HEK293 (cell line): ENCODE results near the gene ZFAND3.

Source experiments
- GLI4 ChIP-seq: fragments of 450-650 bp; formaldehyde crosslinking; IDR thresholded peaks from 2 replicates; pipeline ENCODE4 v1.5.1; 2016; ENCODE audit warnings: missing biosample characterization, missing genetic modification characterization
- HOXC10 ChIP-seq: sonication (generic); formaldehyde crosslinking; IDR thresholded peaks from 2 replicates; pipeline ENCODE4 v1.8.1; 2023; ENCODE audit warnings: mild to moderate bottlenecking, missing genetic modification reagents
- KLF16 ChIP-seq: fragments of 450-650 bp; formaldehyde crosslinking; IDR thresholded peaks from 2 replicates; pipeline ENCODE4 v1.5.1; 2017; ENCODE audit warnings: missing biosample characterization, missing genetic modification characterization
- SCRT2 ChIP-seq: fragments of 450-650 bp; formaldehyde crosslinking; IDR thresholded peaks from 2 replicates; pipeline ENCODE4 v1.5.1; 2016; ENCODE audit warnings: missing biosample characterization, missing genetic modification characterization
- TCF7L2 ChIP-seq: IDR thresholded peaks from 2 replicates; pipeline ENCODE4 v1.6.1; 2011; ENCODE audit warnings: low read depth, mild to moderate bottlenecking, inconsistent platforms, low read length, moderate library complexity, borderline replicate concordance
- ZNF140 ChIP-seq: fragments of 450-650 bp; formaldehyde crosslinking; IDR thresholded peaks from 2 replicates; pipeline ENCODE4 v1.5.1; 2016; ENCODE audit warnings: missing biosample characterization, missing genetic modification characterization
- ZNF155 ChIP-seq: fragments of 450-650 bp; formaldehyde crosslinking; IDR thresholded peaks from 2 replicates; pipeline ENCODE4 v1.5.1; 2016; ENCODE audit warnings: missing biosample characterization, missing genetic modification characterization
- ZNF202 ChIP-seq: fragments of 450-650 bp; formaldehyde crosslinking; IDR thresholded peaks from 2 replicates; pipeline ENCODE4 v1.5.1; 2016; ENCODE audit warnings: missing biosample characterization, missing genetic modification characterization, borderline replicate concordance
- ZNF23 ChIP-seq: fragments of 450-650 bp; formaldehyde crosslinking; IDR thresholded peaks from 2 replicates; pipeline ENCODE4 v1.5.1; 2016; ENCODE audit warnings: missing biosample characterization, missing genetic modification characterization, borderline replicate concordance
- ZNF239 ChIP-seq: fragments of 450-650 bp; formaldehyde crosslinking; IDR thresholded peaks from 2 replicates; pipeline ENCODE4 v1.5.1; 2016; ENCODE audit warnings: missing biosample characterization, missing genetic modification characterization
- ZNF266 ChIP-seq: fragments of 450-650 bp; formaldehyde crosslinking; IDR thresholded peaks from 2 replicates; pipeline ENCODE4 v1.5.1; 2016; ENCODE audit warnings: missing biosample characterization, missing genetic modification characterization, low read depth
- ZNF311 ChIP-seq: fragments of 450-650 bp; formaldehyde crosslinking; IDR thresholded peaks from 2 replicates; pipeline ENCODE4 v1.5.1; 2017; ENCODE audit warnings: missing biosample characterization, missing genetic modification characterization, borderline replicate concordance
- ZNF324 ChIP-seq: fragments of 450-650 bp; formaldehyde crosslinking; IDR thresholded peaks from 2 replicates; pipeline ENCODE4 v1.5.1; 2016; ENCODE audit warnings: missing biosample characterization, missing genetic modification characterization
- ZNF426 ChIP-seq: fragments of 450-650 bp; formaldehyde crosslinking; IDR thresholded peaks from 2 replicates; pipeline ENCODE4 v1.5.1; 2017; ENCODE audit warnings: missing biosample characterization, missing genetic modification characterization, mild to moderate bottlenecking, inconsistent platforms, moderate library complexity
- ZNF433 ChIP-seq: fragments of 450-650 bp; formaldehyde crosslinking; IDR thresholded peaks from 2 replicates; pipeline ENCODE4 v1.5.1; 2016; ENCODE audit warnings: missing biosample characterization, missing genetic modification characterization, low read depth
- ZNF501 ChIP-seq: fragments of 450-650 bp; formaldehyde crosslinking; IDR thresholded peaks from 2 replicates; pipeline ENCODE4 v1.5.1; 2016; ENCODE audit warnings: missing biosample characterization, missing genetic modification characterization
- ZNF514 ChIP-seq: fragments of 450-650 bp; formaldehyde crosslinking; IDR thresholded peaks from 2 replicates; pipeline ENCODE4 v1.5.1; 2016; ENCODE audit warnings: missing biosample characterization, missing genetic modification characterization
- ZNF521 ChIP-seq: fragments of 450-650 bp; formaldehyde crosslinking; IDR thresholded peaks from 2 replicates; pipeline ENCODE4 v1.5.1; 2017; ENCODE audit warnings: missing biosample characterization, mild to moderate bottlenecking, missing genetic modification characterization
- ZNF561 ChIP-seq: fragments of 450-650 bp; IDR thresholded peaks from 2 replicates; pipeline ENCODE4 v1.5.1; 2018; ENCODE audit warnings: missing biosample characterization, missing genetic modification characterization, borderline replicate concordance
- ZNF596 ChIP-seq: fragments of 450-650 bp; IDR thresholded peaks from 2 replicates; pipeline ENCODE4 v1.5.0; 2018; ENCODE audit warnings: missing biosample characterization, mild to moderate bottlenecking, missing genetic modification characterization, moderate library complexity
- ZNF626 ChIP-seq: fragments of 450-650 bp; sonication (Bioruptor Pico); formaldehyde crosslinking; IDR thresholded peaks from 2 replicates; pipeline ENCODE4 v1.5.1; 2018; ENCODE audit warnings: missing biosample characterization, missing genetic modification characterization, inconsistent platforms
- ZNF830 ChIP-seq: fragments of 450-650 bp; IDR thresholded peaks from 2 replicates; pipeline ENCODE4 v1.5.0; 2018; ENCODE audit warnings: missing biosample characterization, missing genetic modification characterization, low read depth, mild to moderate bottlenecking, moderate library complexity
- TF ChIP-seq, protein P1 (sequence below): IDR thresholded peaks from 2 replicates; pipeline ENCODE4 v1.6.1; 2011; ENCODE audit warnings: mild to moderate bottlenecking, low read depth, low read length, borderline replicate concordance
- TF ChIP-seq, protein P2 (sequence below): fragments of 450-650 bp; formaldehyde crosslinking; IDR thresholded peaks from 2 replicates; pipeline ENCODE4 v1.5.1; 2016; ENCODE audit warnings: missing biosample characterization, missing genetic modification characterization, borderline replicate concordance
- TF ChIP-seq, protein P3 (sequence below): fragments of 450-650 bp; formaldehyde crosslinking; IDR thresholded peaks from 2 replicates; pipeline ENCODE4 v1.5.1; 2016; ENCODE audit warnings: missing biosample characterization, missing genetic modification characterization
- TF ChIP-seq, protein P4 (sequence below): fragments of 450-650 bp; formaldehyde crosslinking; IDR thresholded peaks from 2 replicates; pipeline ENCODE4 v1.5.1; 2016; ENCODE audit warnings: missing biosample characterization, missing genetic modification characterization
- TF ChIP-seq, protein P5 (sequence below): fragments of 450-650 bp; formaldehyde crosslinking; IDR thresholded peaks from 2 replicates; pipeline ENCODE4 v1.5.1; 2016; ENCODE audit warnings: missing biosample characterization, missing genetic modification characterization
- TF ChIP-seq, protein P6 (sequence below): fragments of 450-650 bp; formaldehyde crosslinking; IDR thresholded peaks from 2 replicates; pipeline ENCODE4 v1.5.1; 2017; ENCODE audit warnings: missing biosample characterization, mild to moderate bottlenecking, missing genetic modification characterization, moderate library complexity
- TF ChIP-seq, protein P7 (sequence below): fragments of 450-650 bp; formaldehyde crosslinking; IDR thresholded peaks from 2 replicates; pipeline ENCODE4 v1.5.1; 2016; ENCODE audit warnings: missing biosample characterization, missing genetic modification characterization

ZFAND3 gene

DNA sequence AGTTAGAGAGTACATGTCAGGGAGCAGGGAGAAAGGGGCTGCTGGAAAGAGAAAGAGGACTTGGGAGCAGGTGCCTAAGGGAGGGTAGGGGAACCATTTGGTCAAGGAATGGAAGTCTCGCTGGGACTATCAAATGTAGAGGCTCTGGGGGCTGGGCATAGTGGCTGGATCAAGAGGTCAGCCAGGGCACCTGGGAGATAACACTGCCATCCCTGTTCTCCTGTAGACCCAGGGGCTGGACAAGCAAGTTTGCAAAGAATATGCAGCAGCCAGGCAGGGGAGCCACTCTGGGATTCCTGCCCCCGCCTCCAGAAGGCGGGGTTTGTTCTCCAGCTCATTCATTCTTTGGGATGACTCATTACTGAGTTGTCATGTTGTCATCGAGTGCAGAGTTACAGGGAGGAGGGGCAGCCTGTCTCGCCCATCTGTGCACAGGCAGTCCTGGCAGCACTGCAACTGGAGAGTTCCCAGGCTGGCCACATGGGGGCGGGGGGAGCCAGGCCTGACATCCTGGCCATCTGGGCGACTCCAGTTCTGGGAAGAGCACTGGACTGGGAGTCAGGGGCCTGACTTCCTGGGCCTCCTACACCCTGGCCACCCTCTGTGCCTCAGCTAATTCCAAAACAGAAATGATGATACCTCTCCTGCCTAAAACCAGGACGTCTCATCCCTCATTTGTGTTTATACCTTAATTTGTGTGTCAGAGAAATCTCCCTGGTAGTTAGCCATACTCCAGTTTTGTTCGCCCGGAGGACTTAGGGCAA lies 28.2 kb upstream of the ZFAND3 start (continued):
- TF ChIP-seq, protein P1, sequence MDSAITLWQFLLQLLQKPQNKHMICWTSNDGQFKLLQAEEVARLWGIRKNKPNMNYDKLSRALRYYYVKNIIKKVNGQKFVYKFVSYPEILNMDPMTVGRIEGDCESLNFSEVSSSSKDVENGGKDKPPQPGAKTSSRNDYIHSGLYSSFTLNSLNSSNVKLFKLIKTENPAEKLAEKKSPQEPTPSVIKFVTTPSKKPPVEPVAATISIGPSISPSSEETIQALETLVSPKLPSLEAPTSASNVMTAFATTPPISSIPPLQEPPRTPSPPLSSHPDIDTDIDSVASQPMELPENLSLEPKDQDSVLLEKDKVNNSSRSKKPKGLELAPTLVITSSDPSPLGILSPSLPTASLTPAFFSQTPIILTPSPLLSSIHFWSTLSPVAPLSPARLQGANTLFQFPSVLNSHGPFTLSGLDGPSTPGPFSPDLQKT = no peak
- no peak for TF ChIP-seq TCF7L2
- no peak for TF ChIP-seq ZNF140 (tag by site-specific recombination)
- no peak for TF ChIP-seq ZNF626 (tag by site-specific recombination)
- TF ChIP-seq ZNF426 (tag by site-specific recombination) = no peak
- TF ChIP-seq, protein P2, sequence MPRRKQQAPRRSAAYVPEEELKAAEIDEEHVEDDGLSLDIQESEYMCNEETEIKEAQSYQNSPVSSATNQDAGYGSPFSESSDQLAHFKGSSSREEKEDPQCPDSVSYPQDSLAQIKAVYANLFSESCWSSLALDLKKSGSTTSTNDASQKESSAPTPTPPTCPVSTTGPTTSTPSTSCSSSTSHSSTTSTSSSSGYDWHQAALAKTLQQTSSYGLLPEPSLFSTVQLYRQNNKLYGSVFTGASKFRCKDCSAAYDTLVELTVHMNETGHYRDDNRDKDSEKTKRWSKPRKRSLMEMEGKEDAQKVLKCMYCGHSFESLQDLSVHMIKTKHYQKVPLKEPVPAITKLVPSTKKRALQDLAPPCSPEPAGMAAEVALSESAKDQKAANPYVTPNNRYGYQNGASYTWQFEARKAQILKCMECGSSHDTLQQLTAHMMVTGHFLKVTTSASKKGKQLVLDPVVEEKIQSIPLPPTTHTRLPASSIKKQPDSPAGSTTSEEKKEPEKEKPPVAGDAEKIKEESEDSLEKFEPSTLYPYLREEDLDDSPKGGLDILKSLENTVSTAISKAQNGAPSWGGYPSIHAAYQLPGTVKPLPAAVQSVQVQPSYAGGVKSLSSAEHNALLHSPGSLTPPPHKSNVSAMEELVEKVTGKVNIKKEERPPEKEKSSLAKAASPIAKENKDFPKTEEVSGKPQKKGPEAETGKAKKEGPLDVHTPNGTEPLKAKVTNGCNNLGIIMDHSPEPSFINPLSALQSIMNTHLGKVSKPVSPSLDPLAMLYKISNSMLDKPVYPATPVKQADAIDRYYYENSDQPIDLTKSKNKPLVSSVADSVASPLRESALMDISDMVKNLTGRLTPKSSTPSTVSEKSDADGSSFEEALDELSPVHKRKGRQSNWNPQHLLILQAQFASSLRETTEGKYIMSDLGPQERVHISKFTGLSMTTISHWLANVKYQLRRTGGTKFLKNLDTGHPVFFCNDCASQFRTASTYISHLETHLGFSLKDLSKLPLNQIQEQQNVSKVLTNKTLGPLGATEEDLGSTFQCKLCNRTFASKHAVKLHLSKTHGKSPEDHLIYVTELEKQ (tag by site-specific recombination) = no peak
- TF ChIP-seq ZNF311 (tag by site-specific recombination) = no peak
- no peak for TF ChIP-seq ZNF514
- TF ChIP-seq HOXC10 (CRISPR knock-in tag) = no peak
- peak; percentile 75; the same call in 1 of the 2 replicates for TF ChIP-seq KLF16 (tag by site-specific recombination)
- TF ChIP-seq ZNF521 (tag by site-specific recombination) = no peak
- TF ChIP-seq, protein P3, sequence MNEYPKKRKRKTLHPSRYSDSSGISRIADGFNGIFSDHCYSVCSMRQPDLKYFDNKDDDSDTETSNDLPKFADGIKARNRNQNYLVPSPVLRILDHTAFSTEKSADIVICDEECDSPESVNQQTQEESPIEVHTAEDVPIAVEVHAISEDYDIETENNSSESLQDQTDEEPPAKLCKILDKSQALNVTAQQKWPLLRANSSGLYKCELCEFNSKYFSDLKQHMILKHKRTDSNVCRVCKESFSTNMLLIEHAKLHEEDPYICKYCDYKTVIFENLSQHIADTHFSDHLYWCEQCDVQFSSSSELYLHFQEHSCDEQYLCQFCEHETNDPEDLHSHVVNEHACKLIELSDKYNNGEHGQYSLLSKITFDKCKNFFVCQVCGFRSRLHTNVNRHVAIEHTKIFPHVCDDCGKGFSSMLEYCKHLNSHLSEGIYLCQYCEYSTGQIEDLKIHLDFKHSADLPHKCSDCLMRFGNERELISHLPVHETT = peak; percentile 71; the same call in 1 of the 2 replicates
- TF ChIP-seq, protein P4, sequence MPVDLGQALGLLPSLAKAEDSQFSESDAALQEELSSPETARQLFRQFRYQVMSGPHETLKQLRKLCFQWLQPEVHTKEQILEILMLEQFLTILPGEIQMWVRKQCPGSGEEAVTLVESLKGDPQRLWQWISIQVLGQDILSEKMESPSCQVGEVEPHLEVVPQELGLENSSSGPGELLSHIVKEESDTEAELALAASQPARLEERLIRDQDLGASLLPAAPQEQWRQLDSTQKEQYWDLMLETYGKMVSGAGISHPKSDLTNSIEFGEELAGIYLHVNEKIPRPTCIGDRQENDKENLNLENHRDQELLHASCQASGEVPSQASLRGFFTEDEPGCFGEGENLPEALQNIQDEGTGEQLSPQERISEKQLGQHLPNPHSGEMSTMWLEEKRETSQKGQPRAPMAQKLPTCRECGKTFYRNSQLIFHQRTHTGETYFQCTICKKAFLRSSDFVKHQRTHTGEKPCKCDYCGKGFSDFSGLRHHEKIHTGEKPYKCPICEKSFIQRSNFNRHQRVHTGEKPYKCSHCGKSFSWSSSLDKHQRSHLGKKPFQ (tag by site-specific recombination) = no peak
- no peak for TF ChIP-seq ZNF830 (tag by site-specific recombination)
- no peak for TF ChIP-seq ZNF155
- no peak for TF ChIP-seq ZNF433 (tag by site-specific recombination)
- TF ChIP-seq, protein P5, sequence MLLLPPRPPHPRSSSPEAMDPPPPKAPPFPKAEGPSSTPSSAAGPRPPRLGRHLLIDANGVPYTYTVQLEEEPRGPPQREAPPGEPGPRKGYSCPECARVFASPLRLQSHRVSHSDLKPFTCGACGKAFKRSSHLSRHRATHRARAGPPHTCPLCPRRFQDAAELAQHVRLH (tag by site-specific recombination) = 0 out of 2 replicates have a peak, but pooled peaks have one; percentile 41
- TF ChIP-seq ZNF23 (tag by site-specific recombination) = no peak
- no peak for TF ChIP-seq ZNF202 (tag by site-specific recombination)
- TF ChIP-seq GLI4 = no peak
- TF ChIP-seq ZNF324 (tag by site-specific recombination) = peak; percentile 92
- no peak for TF ChIP-seq ZNF266
- TF ChIP-seq, protein P6, sequence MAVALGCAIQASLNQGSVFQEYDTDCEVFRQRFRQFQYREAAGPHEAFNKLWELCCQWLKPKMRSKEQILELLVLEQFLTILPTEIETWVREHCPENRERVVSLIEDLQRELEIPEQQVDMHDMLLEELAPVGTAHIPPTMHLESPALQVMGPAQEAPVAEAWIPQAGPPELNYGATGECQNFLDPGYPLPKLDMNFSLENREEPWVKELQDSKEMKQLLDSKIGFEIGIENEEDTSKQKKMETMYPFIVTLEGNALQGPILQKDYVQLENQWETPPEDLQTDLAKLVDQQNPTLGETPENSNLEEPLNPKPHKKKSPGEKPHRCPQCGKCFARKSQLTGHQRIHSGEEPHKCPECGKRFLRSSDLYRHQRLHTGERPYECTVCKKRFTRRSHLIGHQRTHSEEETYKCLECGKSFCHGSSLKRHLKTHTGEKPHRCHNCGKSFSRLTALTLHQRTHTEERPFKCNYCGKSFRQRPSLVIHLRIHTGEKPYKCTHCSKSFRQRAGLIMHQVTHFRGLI = no peak
- TF ChIP-seq ZNF501 = peak; percentile 62; the same call in 1 of the 2 replicates
- no peak; the same call in 1 of the 2 replicates for TF ChIP-seq ZNF561 (tag by site-specific recombination)
- TF ChIP-seq ZNF239 (tag by site-specific recombination) = no peak
- TF ChIP-seq SCRT2 (tag by site-specific recombination) = no peak
- TF ChIP-seq, protein P7, sequence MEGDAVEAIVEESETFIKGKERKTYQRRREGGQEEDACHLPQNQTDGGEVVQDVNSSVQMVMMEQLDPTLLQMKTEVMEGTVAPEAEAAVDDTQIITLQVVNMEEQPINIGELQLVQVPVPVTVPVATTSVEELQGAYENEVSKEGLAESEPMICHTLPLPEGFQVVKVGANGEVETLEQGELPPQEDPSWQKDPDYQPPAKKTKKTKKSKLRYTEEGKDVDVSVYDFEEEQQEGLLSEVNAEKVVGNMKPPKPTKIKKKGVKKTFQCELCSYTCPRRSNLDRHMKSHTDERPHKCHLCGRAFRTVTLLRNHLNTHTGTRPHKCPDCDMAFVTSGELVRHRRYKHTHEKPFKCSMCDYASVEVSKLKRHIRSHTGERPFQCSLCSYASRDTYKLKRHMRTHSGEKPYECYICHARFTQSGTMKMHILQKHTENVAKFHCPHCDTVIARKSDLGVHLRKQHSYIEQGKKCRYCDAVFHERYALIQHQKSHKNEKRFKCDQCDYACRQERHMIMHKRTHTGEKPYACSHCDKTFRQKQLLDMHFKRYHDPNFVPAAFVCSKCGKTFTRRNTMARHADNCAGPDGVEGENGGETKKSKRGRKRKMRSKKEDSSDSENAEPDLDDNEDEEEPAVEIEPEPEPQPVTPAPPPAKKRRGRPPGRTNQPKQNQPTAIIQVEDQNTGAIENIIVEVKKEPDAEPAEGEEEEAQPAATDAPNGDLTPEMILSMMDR = peak; percentile 95
- TF ChIP-seq ZNF596 (tag by site-specific recombination) = no peak
